Karpas-422 (cell line): ENCODE data around the gene ATP8B1. TPM values are rescaled to one million over a fixed set of nuclear protein-coding genes. Genes with fewer than 3 reads are reported as not detected.

Source experiments
- DNase-seq: peaks from one replicate; pipeline ENCODE4 v3.0.0-alpha.2; 2015
- H2AFZ ChIP-seq: fragments of 200-600 bp; sonication (generic); 2 replicates; pipeline ENCODE4 v1.6.1; 2014; ENCODE audit warnings: antibody characterized with exemption, low read length, mixed read lengths
- H3K27ac ChIP-seq: fragments of 200-600 bp; sonication (generic); 2 replicates; pipeline ENCODE4 v1.5.1; 2014; ENCODE audit warnings: mild to moderate bottlenecking, low read length, moderate library complexity
- H3K27me3 ChIP-seq: fragments of 200-600 bp; sonication (generic); 2 replicates; pipeline ENCODE4 v1.6.1; 2014; ENCODE audit warnings: low read length, mixed read lengths
- H3K36me3 ChIP-seq: fragments of 200-600 bp; sonication (generic); 2 replicates; pipeline ENCODE4 v1.6.1; 2014; ENCODE audit warnings: low read length, mixed read lengths; ENCODE audit not compliant: insufficient read depth
- H3K4me1 ChIP-seq: fragments of 200-600 bp; sonication (generic); 2 replicates; pipeline ENCODE4 v1.6.1; 2014; ENCODE audit warnings: mild to moderate bottlenecking, low read length, mixed read lengths
- H3K4me2 ChIP-seq: fragments of 200-600 bp; sonication (generic); 2 replicates; pipeline ENCODE4 v1.6.1; 2014; ENCODE audit warnings: low read length, low read depth, mild to moderate bottlenecking; ENCODE audit not compliant: poor library complexity, severe bottlenecking
- H3K4me3 ChIP-seq: fragments of 200-600 bp; sonication (generic); 2 replicates; pipeline ENCODE4 v1.5.1; 2014; ENCODE audit warnings: mild to moderate bottlenecking, antibody characterized with exemption, low read length, mixed read lengths
- H3K79me2 ChIP-seq: fragments of 200-600 bp; sonication (generic); 2 replicates; pipeline ENCODE4 v1.6.1; 2014; ENCODE audit warnings: mild to moderate bottlenecking, low read length, mixed read lengths
- H3K9ac ChIP-seq: fragments of 200-600 bp; sonication (generic); 2 replicates; pipeline ENCODE4 v1.6.0; 2014; ENCODE audit warnings: low read length
- H3K9me2 ChIP-seq: fragments of 200-600 bp; sonication (generic), shearing (Covaris generic); replicated peaks from 2 replicates; pipeline ENCODE4 v1.6.0; 2014; ENCODE audit warnings: mild to moderate bottlenecking, low read length, moderate library complexity; ENCODE audit not compliant: insufficient read depth
- H3K9me3 ChIP-seq: fragments of 300-700, 200-600 bp; sonication (generic); 2 replicates; pipeline ENCODE4 v1.6.1; 2014; ENCODE audit warnings: low read length, mixed read lengths
- H4K20me1 ChIP-seq: fragments of 200-600 bp; sonication (generic); 2 replicates; pipeline ENCODE4 v1.6.1; 2014; ENCODE audit warnings: mild to moderate bottlenecking, antibody characterized with exemption, low read length, low read depth; ENCODE audit not compliant: insufficient read depth
- total RNA-seq: library from RNA; depleted of rRNA; stranded (reverse); fragments of >200 nt; shearing (Covaris generic); gene quantifications from 2 replicates; pipeline ENCODE4 v1.2.3, GENCODE V29; 2014; ENCODE audit warnings: low replicate concordance

Gene ATP8B1
- total RNA-seq, 1 experiment from 2014 or later: not detected

DNA sequence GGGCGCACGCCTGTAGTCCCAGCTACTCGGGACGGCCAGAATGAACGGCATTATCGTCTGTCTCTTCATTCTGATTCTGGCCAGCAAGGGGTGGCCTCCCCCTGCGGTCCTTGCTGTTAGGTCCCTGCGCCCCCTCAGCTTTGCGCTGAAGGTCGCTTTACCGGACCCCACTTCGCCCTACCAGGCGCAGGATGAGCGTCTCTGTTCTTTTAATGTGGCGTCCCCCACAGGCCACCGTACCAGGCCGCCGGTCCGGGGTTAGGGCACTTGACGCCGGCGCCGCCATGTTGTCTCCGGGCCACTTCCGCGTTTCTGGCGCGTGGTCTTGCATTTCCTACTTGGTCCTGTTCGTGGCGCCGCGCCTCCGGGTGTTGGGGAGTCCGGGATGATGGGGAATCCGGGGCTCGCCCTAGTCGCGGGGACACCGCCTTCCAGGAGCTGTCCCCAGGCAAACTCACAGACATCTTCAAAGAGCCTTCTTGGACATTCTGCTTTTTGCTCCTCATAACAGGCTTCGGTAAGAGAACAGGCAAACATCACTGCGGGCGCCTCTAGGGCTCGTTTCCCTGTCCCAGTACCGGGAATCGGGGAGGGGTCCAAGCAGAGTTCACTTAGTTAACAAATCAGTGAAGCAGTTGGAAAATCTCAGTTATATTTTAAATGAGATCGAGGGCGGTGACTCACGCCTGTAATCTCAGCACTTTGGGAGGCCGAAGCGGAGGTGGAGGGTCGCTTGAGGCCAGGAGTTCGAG lies 172.9 kb downstream of the ATP8B1 start:
- Histone ChIP-seq H4K20me1 (no peaks in the 10 kb centered on the region), H3K9me2 (no peaks in the 10 kb centered on the region), H3K4me3 (peak overlapping the region; percentile 85), H2AFZ (peak overlapping the region; percentile 91), H3K27ac (peak overlapping the region; percentile 86), H3K4me2 (peak overlapping the region; percentile 82), H3K79me2 (peaks cover 9% of the 10 kb centered on the region), H3K4me1 (peaks cover 12% of the 10 kb centered on the region), H3K9ac (peak overlapping the region; percentile 79), H3K36me3 (no peaks in the 10 kb centered on the region), H3K9me3 (no peaks in the 10 kb centered on the region), H3K27me3 (no peaks in the 10 kb centered on the region)
- DNase-seq: peak; percentile 97

DNA sequence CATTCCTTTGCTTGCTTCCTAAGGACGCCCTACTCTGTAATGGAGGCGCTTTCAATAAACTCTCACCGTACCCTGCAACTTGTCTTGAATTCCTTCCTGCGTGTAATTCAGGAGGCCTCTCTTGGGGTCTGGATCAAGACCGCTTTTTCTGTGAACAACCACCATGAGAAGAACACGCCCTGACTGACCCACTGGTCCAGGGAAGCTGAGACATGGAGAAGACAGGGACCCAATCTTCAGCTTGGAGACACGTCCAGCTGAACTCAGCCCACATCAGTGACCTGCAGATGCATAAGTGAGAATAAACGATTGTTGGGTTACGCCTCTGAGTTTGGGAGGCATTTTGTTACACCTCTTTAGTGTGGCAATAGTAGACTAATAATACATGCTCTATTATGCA lies 173.7 kb downstream of the ATP8B1 start:
- H3K4me3 ChIP-seq: no peak overlapping the region
- peak overlapping the region; percentile 91; the same call in 1 of the 2 replicates for H2AFZ ChIP-seq
- H3K9me3 ChIP-seq: no peaks in the 10 kb centered on the region
- no peaks in the 10 kb centered on the region for H3K36me3 ChIP-seq
- no peak for DNase-seq
- no peak overlapping the region for H3K9ac ChIP-seq
- H3K27me3 ChIP-seq: no peaks in the 10 kb centered on the region
- H3K79me2 ChIP-seq: peaks cover 9% of the 10 kb centered on the region
- no peak overlapping the region for H3K4me2 ChIP-seq
- no peaks in the 10 kb centered on the region for H4K20me1 ChIP-seq
- no peak overlapping the region for H3K27ac ChIP-seq
- peaks cover 12% of the 10 kb centered on the region for H3K4me1 ChIP-seq
- H3K9me2 ChIP-seq: no peaks in the 10 kb centered on the region

DNA sequence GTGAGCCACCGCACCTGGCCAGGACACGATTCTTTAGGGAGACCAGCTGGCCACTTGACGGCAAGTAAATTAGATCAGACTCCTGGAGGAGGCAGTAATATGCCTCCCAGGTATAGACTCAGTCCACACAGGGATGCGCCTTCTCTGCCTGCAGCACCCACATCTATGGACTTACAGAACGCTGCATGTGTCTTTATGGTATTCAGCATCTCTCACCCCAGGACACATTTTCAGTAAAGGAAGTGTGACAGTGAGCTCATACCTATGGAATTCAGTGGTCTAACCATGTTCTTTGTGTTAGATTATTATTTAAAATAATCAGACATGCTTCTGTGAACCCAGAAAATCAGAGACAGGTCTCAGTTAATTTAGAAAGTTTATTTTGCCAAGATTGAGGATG lies 175.6 kb downstream of the ATP8B1 start:
- Histone ChIP-seq H3K4me1 (peaks cover 15% of the 10 kb centered on the region), H3K9me2 (no peaks in the 10 kb centered on the region), H3K9ac (no peak overlapping the region), H3K4me2 (no peak overlapping the region), H4K20me1 (no peaks in the 10 kb centered on the region), H3K79me2 (peaks cover 9% of the 10 kb centered on the region), H3K4me3 (no peak overlapping the region), H3K27ac (no peak overlapping the region), H3K27me3 (no peaks in the 10 kb centered on the region), H2AFZ (no peak overlapping the region), H3K9me3 (no peaks in the 10 kb centered on the region), H3K36me3 (no peaks in the 10 kb centered on the region)
- DNase-seq: no peak

DNA sequence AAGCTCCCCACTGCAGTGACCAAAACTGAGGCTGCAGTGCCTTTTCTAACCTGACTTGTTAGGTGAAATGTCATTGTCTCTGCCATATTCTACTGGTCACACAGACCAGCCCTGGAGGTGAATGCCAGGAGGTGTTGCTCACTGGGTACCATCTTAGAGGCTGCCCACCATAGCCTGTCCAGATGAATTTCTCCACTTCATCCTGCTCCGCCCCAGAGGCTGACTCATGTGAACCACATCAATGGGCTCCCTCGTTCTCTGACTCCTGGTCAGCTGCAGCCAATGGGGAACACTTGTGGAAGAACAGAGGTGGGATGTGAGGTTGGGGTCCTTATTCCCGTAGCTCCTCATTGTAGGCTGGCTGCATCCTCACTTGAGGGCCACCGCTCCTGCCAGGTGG lies 178.1 kb downstream of the ATP8B1 start:
- H3K27me3 ChIP-seq: no peaks in the 10 kb centered on the region
- no peak overlapping the region for H3K4me3 ChIP-seq
- no peaks in the 10 kb centered on the region for H3K9me3 ChIP-seq
- no peak overlapping the region for H3K4me2 ChIP-seq
- H3K27ac ChIP-seq: no peak overlapping the region
- H3K36me3 ChIP-seq: peaks cover 3% of the 10 kb centered on the region; the same call in 1 of the 2 replicates
- DNase-seq: no peak
- H3K9ac ChIP-seq: no peak overlapping the region
- H4K20me1 ChIP-seq: no peaks in the 10 kb centered on the region
- no peaks in the 10 kb centered on the region for H3K9me2 ChIP-seq
- H3K4me1 ChIP-seq: peaks cover 17% of the 10 kb centered on the region
- H3K79me2 ChIP-seq: peaks cover 16% of the 10 kb centered on the region
- no peak overlapping the region for H2AFZ ChIP-seq

DNA sequence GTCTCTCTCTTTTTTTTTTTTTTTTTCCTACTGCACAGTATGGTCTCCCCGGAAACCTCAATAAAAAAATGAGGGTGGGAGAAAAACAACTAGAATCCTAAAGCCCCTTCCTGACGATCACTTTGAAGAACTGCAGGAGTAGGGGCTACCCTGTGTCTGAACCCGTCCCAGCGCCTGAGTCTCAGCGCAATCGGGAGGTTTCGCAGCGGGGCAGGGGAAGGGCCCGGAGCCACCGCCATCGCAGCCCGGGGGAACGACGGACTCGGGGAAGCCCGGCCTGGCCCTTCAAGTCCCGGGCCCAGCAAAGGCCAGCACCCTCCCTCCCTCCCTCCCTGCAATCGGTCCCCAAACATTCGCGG lies 181.9 kb downstream of the ATP8B1 start:
- H3K9me3 ChIP-seq: no peaks in the 10 kb centered on the region
- DNase-seq: peak; percentile 62
- H2AFZ ChIP-seq: no peak overlapping the region

DNA sequence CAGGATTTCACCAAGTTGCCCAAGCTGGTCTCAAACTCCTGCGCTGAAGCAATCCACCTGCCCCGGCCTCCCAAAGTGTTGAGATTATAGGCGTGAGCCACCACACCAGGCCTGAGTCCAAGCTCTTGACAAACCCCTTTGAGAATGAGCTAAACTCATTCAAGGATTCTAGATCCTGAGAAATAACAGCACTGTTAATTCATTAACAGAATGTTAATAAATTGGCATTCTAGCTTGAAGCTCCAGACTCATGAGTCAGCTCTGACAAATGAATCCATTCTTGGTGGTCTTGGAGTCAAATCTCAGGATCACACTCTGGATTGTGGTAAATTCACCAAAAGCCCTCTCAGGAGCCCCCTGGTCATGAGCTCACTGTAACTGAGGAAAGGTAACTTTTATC lies 183.2 kb downstream of the ATP8B1 start:
- peaks cover 22% of the 10 kb centered on the region for H3K4me1 ChIP-seq
- H3K36me3 ChIP-seq: peaks cover 28% of the 10 kb centered on the region
- H2AFZ ChIP-seq: no peak overlapping the region
- peak overlapping the region; percentile 88 for H3K4me2 ChIP-seq
- H3K79me2 ChIP-seq: peaks cover 51% of the 10 kb centered on the region
- no peaks in the 10 kb centered on the region for H3K9me3 ChIP-seq
- H3K4me3 ChIP-seq: peak overlapping the region; percentile 73; the same call in 1 of the 2 replicates
- no peak for DNase-seq
- H3K9me2 ChIP-seq: no peaks in the 10 kb centered on the region
- H3K27me3 ChIP-seq: no peaks in the 10 kb centered on the region
- peaks cover 4% of the 10 kb centered on the region; the same call in 1 of the 2 replicates for H4K20me1 ChIP-seq
- peak overlapping the region; percentile 90 for H3K9ac ChIP-seq
- H3K27ac ChIP-seq: no peak overlapping the region

More for the DNA sequence above, 181.9 kb downstream of the ATP8B1 start:
- Histone ChIP-seq H3K4me2 (peak overlapping the region; percentile 88), H3K9me2 (no peaks in the 10 kb centered on the region), H3K4me1 (peaks cover 22% of the 10 kb centered on the region), H3K79me2 (peaks cover 44% of the 10 kb centered on the region), H3K9ac (peak overlapping the region; percentile 90), H4K20me1 (peaks cover 4% of the 10 kb centered on the region; the same call in 1 of the 2 replicates), H3K27me3 (no peaks in the 10 kb centered on the region), H3K36me3 (peaks cover 22% of the 10 kb centered on the region), H3K27ac (peak overlapping the region; percentile 46; the same call in 1 of the 2 replicates), H3K4me3 (peak overlapping the region; percentile 73)

DNA sequence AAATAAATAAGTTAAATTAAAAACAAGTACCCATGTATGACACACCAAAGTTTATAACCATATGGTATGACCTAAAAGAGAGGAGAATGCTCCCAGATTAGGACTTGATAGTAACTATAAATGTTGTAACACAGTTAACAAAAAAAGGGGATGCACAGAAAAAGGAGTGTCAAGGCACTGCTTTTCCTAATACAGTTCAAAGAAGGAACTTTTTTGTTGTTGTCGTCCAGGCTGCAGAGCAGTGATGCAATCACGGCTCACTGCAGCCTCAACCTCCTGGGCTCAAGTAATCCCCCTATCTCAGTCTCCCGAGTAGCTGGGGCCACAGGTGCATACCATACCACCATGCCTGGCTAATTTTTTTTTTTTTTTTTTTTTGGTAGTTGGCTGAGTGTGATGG lies 184.2 kb downstream of the ATP8B1 start:
- H3K36me3 ChIP-seq: peaks cover 29% of the 10 kb centered on the region
- H3K27ac ChIP-seq: no peak overlapping the region
- H3K4me3 ChIP-seq: no peak overlapping the region
- no peak overlapping the region for H2AFZ ChIP-seq
- no peaks in the 10 kb centered on the region for H3K9me2 ChIP-seq
- H3K79me2 ChIP-seq: peaks cover 51% of the 10 kb centered on the region
- no peak for DNase-seq
- H3K9ac ChIP-seq: no peak overlapping the region
- H3K4me1 ChIP-seq: peaks cover 22% of the 10 kb centered on the region
- peaks cover 4% of the 10 kb centered on the region; the same call in 1 of the 2 replicates for H4K20me1 ChIP-seq
- no peaks in the 10 kb centered on the region for H3K27me3 ChIP-seq
- H3K4me2 ChIP-seq: no peak overlapping the region
- no peaks in the 10 kb centered on the region for H3K9me3 ChIP-seq

DNA sequence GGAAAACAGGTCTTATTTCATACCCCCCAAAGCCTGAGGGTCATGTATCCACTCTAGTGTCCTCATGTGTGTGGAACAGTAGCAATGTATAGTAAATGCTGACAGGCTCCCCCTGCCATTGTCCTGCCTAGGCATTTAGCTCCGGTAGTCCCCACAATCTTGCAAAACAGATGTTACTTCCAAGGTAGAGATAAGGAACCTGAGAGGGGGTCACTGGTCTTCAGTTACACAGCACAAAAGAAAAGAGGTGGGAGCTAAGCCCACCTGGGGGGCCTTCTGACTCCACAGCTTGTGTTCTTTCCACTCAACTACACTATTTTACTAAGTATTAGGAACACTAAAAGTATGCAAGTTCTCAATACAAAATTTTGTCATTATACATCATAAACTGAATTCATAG lies 199.2 kb downstream of the ATP8B1 start:
- Histone ChIP-seq H3K27me3 (no peaks in the 10 kb centered on the region), H2AFZ (no peak overlapping the region), H3K27ac (no peak overlapping the region), H3K9me3 (no peaks in the 10 kb centered on the region), H3K9me2 (no peaks in the 10 kb centered on the region), H3K4me1 (no peaks in the 10 kb centered on the region), H3K4me2 (no peak overlapping the region), H3K36me3 (peaks cover 79% of the 10 kb centered on the region), H4K20me1 (no peaks in the 10 kb centered on the region), H3K9ac (no peak overlapping the region), H3K4me3 (no peak overlapping the region), H3K79me2 (no peaks in the 10 kb centered on the region)
- no peak for DNase-seq
